Ishikawa (cell line): ENCODE results near the gene CPA2.

ENCODE experiments used
- CEBPB ChIP-seq: IDR thresholded peaks from 2 replicates; pipeline ENCODE4 v1.6.1; 2012
- CREB1 ChIP-seq: IDR thresholded peaks from 2 replicates; pipeline ENCODE4 v1.6.1; 2012; ENCODE audit warnings: low read depth
- EGR1 ChIP-seq: IDR thresholded peaks from 2 replicates; pipeline ENCODE4 v1.6.1; 2012
- EP300 ChIP-seq: IDR thresholded peaks from 2 replicates; pipeline ENCODE4 v1.6.1; 2012; ENCODE audit warnings: borderline replicate concordance
- RAD21 ChIP-seq: IDR thresholded peaks from 2 replicates; pipeline ENCODE4 v1.6.1; 2012; ENCODE audit warnings: low read depth
- TAF1 ChIP-seq: IDR thresholded peaks from 2 replicates; pipeline ENCODE4 v1.6.1; 2012; ENCODE audit warnings: low read depth, mild to moderate bottlenecking
- USF1 ChIP-seq: IDR thresholded peaks from 2 replicates; pipeline ENCODE4 v1.6.1; 2012
- YY1 ChIP-seq: IDR thresholded peaks from 2 replicates; pipeline ENCODE4 v1.6.1; 2012; ENCODE audit warnings: low read depth
- ZBTB7A ChIP-seq: IDR thresholded peaks from 2 replicates; pipeline ENCODE4 v1.6.1; 2012; ENCODE audit warnings: low read depth
- TF ChIP-seq, protein P1 (sequence below): IDR thresholded peaks from 2 replicates; pipeline ENCODE4 v1.6.1; 2012; ENCODE audit warnings: low read depth, mild to moderate bottlenecking
- TF ChIP-seq, protein P2 (sequence below): IDR thresholded peaks from 2 replicates; pipeline ENCODE4 v1.6.1; 2012

- TF ChIP-seq YY1 (no peak), USF1 (no peak), CREB1 (no peak), EGR1 (no peak), RAD21 (no peak), EP300 (no peak), TAF1 (no peak), ZBTB7A (no peak), CEBPB (no peak)
- TF ChIP-seq, protein P1, sequence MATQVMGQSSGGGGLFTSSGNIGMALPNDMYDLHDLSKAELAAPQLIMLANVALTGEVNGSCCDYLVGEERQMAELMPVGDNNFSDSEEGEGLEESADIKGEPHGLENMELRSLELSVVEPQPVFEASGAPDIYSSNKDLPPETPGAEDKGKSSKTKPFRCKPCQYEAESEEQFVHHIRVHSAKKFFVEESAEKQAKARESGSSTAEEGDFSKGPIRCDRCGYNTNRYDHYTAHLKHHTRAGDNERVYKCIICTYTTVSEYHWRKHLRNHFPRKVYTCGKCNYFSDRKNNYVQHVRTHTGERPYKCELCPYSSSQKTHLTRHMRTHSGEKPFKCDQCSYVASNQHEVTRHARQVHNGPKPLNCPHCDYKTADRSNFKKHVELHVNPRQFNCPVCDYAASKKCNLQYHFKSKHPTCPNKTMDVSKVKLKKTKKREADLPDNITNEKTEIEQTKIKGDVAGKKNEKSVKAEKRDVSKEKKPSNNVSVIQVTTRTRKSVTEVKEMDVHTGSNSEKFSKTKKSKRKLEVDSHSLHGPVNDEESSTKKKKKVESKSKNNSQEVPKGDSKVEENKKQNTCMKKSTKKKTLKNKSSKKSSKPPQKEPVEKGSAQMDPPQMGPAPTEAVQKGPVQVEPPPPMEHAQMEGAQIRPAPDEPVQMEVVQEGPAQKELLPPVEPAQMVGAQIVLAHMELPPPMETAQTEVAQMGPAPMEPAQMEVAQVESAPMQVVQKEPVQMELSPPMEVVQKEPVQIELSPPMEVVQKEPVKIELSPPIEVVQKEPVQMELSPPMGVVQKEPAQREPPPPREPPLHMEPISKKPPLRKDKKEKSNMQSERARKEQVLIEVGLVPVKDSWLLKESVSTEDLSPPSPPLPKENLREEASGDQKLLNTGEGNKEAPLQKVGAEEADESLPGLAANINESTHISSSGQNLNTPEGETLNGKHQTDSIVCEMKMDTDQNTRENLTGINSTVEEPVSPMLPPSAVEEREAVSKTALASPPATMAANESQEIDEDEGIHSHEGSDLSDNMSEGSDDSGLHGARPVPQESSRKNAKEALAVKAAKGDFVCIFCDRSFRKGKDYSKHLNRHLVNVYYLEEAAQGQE, result no peak
- TF ChIP-seq, protein P2, sequence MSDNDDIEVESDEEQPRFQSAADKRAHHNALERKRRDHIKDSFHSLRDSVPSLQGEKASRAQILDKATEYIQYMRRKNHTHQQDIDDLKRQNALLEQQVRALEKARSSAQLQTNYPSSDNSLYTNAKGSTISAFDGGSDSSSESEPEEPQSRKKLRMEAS, result no peak
These were observed 43.0 kb upstream of the CPA2 start for GRCh38 chr7:130223646-130224045.
